Measurements from ENCODE around the gene PLXNA4.

Gene PLXNA4

DNA sequence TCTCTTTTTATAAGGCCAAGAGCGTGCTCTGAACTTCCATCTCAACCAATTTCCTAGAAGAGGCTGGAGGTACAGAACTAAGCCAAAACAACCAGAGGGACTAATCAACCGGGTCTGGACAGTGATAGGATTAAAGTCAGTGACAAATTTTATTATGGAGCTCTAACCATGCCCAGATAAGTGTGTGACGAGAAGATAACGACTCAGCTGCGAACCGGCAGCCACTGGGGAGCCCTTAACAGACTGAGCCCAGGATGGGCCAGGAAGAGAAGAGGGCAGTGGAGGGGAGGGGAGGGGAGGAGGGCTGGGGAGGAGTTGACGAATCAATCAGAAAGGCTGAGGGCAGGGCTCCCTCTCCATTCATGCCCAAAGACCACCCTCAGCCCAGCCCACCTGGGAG is 119.9 kb downstream of the PLXNA4 start:
- in situ Hi-C loops (cut with HindIII; ENCODE audit: low pct_unique_long_range_greater_than_20kb, low sequenced_read_pairs): no loop called here
- no peak for DNase-seq (ENCODE audit: low read depth in 1 of 2, low spot score in 1 of 2)
- TF ChIP-seq JUND (IDR thresholded peaks at IDR 0.05; ENCODE audit: low read depth): no peak

- TF ChIP-seq JUND (IDR thresholded peaks at IDR 0.05; ENCODE audit: low read depth): no peak
- DNase-seq (ENCODE audit: low read depth in 1 of 2, low spot score in 1 of 2): no peak
- in situ Hi-C loops (cut with HindIII; ENCODE audit: low pct_unique_long_range_greater_than_20kb, low sequenced_read_pairs): no loop called here
These were observed 120.9 kb downstream of the PLXNA4 start for GRCh38 chr7:132455378-132455777.

DNA sequence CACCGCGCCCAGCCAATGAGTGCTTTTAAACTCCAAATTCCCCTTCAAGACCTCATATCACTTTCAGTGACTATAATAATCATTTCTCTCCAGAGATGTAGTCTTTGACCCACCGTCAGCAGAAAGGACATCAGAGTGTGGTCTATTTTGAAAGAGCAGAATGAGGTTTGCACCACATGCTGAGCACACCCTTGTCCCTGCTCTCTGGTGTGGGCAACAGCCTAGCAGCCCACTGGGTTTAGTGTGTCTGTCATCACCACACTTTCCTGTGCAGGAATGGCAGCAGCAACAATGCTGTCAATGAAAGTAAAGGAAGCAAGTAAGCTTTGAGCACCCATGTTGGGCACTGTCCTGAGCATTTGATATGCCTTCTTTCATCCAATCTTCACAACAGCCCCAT is 122.4 kb downstream of the PLXNA4 start:
- no peak for TF ChIP-seq JUND (IDR thresholded peaks at IDR 0.05; ENCODE audit: low read depth)
- in situ Hi-C loops (cut with HindIII; ENCODE audit: low pct_unique_long_range_greater_than_20kb, low sequenced_read_pairs): no loop called here
- no peak for DNase-seq (ENCODE audit: low read depth in 1 of 2, low spot score in 1 of 2)

DNA sequence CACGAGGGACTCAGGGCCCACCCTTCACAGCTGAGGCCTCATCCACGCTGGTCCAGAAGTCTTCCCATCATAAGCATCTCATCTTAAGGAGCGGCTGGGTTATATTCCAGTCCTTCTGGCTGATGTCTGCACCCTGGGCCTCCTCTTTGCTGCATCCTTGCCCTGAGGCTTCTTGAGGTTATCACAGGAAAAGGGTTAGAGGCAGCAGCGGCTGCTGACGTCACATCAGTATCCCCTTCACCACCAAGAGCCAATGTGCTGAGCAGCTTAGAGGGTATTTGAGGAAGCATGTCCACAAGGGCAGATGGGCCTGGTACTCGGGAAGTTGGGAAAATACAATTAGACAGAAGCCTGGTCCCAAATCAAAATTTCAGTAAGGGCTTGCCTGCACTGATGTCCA is 125.1 kb downstream of the PLXNA4 start:
- in situ Hi-C loops (cut with HindIII; ENCODE audit: low pct_unique_long_range_greater_than_20kb, low sequenced_read_pairs): no loop called here
- DNase-seq (ENCODE audit: low read depth in 1 of 2, low spot score in 1 of 2): no peak
- no peak for TF ChIP-seq JUND (IDR thresholded peaks at IDR 0.05; ENCODE audit: low read depth)

GRCh38 chr7:132450696-132451095 is 125.6 kb downstream of the PLXNA4 start:
- no peak for TF ChIP-seq JUND (IDR thresholded peaks at IDR 0.05; ENCODE audit: low read depth)
- no peak for DNase-seq (ENCODE audit: low read depth in 1 of 2, low spot score in 1 of 2)
- in situ Hi-C loops (cut with HindIII; ENCODE audit: low pct_unique_long_range_greater_than_20kb, low sequenced_read_pairs): no loop called here

DNA sequence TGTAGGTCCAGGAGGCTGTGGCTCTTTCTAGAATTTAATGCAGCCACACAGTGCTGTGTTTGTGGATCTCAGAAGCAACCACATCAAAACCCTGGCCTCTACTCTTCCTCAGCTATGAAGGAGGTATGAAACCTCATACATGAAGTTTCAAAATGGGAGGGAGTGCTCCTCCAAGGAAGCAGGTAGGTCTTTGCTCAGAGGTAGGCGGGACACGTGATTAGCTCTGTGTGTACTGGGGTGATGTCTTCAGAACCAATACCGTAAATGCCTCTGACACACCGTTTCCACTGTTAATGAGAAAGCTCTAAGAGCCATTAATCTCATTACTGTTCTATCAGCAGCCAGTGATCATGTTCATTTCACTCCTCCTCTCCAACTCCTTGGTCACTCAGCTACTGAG is 126.1 kb downstream of the PLXNA4 start:
- in situ Hi-C loops (cut with HindIII; ENCODE audit: low pct_unique_long_range_greater_than_20kb, low sequenced_read_pairs): no loop called here

GRCh38 chr7:132446666-132447278 is 129.5 kb downstream of the PLXNA4 start:
- TF ChIP-seq JUND (IDR thresholded peaks at IDR 0.05; ENCODE audit: low read depth): no peak
- in situ Hi-C loops (cut with HindIII; ENCODE audit: low pct_unique_long_range_greater_than_20kb, low sequenced_read_pairs): no loop called here
- DNase-seq (ENCODE audit: low read depth in 1 of 2, low spot score in 1 of 2): no peak

More for the DNA sequence above, 126.1 kb downstream of the PLXNA4 start:
- DNase-seq (ENCODE audit: low read depth in 1 of 2, low spot score in 1 of 2): no peak
- no peak for TF ChIP-seq JUND (IDR thresholded peaks at IDR 0.05; ENCODE audit: low read depth)

DNA sequence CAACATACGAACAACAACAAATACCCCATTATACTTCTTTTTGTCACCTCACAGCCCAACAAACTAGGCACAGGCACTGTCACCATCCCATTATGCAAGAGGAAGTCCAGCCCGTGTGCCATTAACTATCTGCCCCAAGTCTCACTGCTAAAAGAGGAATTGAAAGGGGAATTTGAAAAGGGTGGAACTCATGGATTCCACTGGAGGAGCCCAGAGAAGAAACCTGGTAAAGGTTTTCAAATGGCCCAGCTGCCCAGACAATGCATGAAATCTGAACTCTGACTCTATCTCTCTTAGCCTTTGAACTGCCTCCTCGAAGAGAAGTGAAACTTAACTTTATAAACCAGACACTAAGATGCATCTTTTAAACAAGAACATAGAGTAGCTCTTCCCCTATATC is 130.0 kb downstream of the PLXNA4 start:
- in situ Hi-C loops (cut with HindIII; ENCODE audit: low pct_unique_long_range_greater_than_20kb, low sequenced_read_pairs): no loop called here
- no peak for TF ChIP-seq JUND (IDR thresholded peaks at IDR 0.05; ENCODE audit: low read depth)
- no peak for DNase-seq (ENCODE audit: low read depth in 1 of 2, low spot score in 1 of 2)

GRCh38 chr7:132443761-132444520 is 132.3 kb downstream of the PLXNA4 start:
- TF ChIP-seq JUND (IDR thresholded peaks at IDR 0.05; ENCODE audit: low read depth): no peak
- DNase-seq (ENCODE audit: low read depth in 1 of 2, low spot score in 1 of 2): no peak
- in situ Hi-C loops (cut with HindIII; ENCODE audit: low pct_unique_long_range_greater_than_20kb, low sequenced_read_pairs): no loop called here

- in situ Hi-C loops (cut with HindIII; ENCODE audit: low pct_unique_long_range_greater_than_20kb, low sequenced_read_pairs): no loop called here
- no peak for TF ChIP-seq JUND (IDR thresholded peaks at IDR 0.05; ENCODE audit: low read depth)
- no peak for DNase-seq (ENCODE audit: low read depth in 1 of 2, low spot score in 1 of 2)
These were observed 134.3 kb downstream of the PLXNA4 start for GRCh38 chr7:132441935-132442334.

GRCh38 chr7:132440151-132440550 is 136.1 kb downstream of the PLXNA4 start:
- in situ Hi-C loops (cut with HindIII; ENCODE audit: low pct_unique_long_range_greater_than_20kb, low sequenced_read_pairs): no loop called here
- DNase-seq (ENCODE audit: low read depth in 1 of 2, low spot score in 1 of 2): no peak
- TF ChIP-seq JUND (IDR thresholded peaks at IDR 0.05; ENCODE audit: low read depth): no peak

GRCh38 chr7:132438926-132439325 is 137.3 kb downstream of the PLXNA4 start:
- in situ Hi-C loops (cut with HindIII; ENCODE audit: low pct_unique_long_range_greater_than_20kb, low sequenced_read_pairs): no loop called here
- no peak for DNase-seq (ENCODE audit: low read depth in 1 of 2, low spot score in 1 of 2)
- no peak for TF ChIP-seq JUND (IDR thresholded peaks at IDR 0.05; ENCODE audit: low read depth)

DNA sequence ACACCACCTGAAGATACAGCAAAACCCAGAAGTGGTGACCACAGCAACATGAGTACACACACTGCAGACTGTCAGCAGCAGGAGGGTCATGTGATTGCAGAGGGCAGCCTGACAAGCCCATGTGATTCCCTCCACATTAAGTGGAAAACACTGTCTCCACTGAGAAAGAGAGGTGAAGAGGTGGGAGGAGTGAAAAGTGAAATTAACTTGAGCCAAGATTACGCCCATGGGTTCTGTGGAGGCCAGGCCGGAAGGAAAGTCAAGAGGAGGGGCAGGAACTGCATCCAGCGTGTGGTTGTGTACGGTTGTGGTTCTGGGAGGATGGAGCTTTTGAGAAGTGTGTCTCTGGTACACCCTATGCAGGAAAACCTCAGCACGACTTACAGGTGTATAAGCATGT is 138.5 kb downstream of the PLXNA4 start:
- DNase-seq (ENCODE audit: low read depth in 1 of 2, low spot score in 1 of 2): no peak
- in situ Hi-C loops (cut with HindIII; ENCODE audit: low pct_unique_long_range_greater_than_20kb, low sequenced_read_pairs): no loop called here
- TF ChIP-seq JUND (IDR thresholded peaks at IDR 0.05; ENCODE audit: low read depth): no peak
